HCT116 (cell line): ENCODE results near the gene ITGA7. TPM values are rescaled to one million over a fixed set of nuclear protein-coding genes. Genes with fewer than 3 reads are reported as not detected.

Source experiments
- ATAC-seq: fragments of 200-7000 bp; cut with Tn5 transposase; 2 replicates; pipeline ENCODE4 v1.9.1; 2020; ENCODE audit warnings: mild to moderate bottlenecking, moderate library complexity
- BruUV-seq: library from RNA; stranded (reverse); fragments of 400-500 nt; replicated peaks from 2 replicates; lab custom pipeline; 2021; lab: Mats Ljungman, UMichigan
- CTCF ChIA-PET: fragments of 300-600 bp; sonication (Branson Sonifier 250); formaldehyde crosslinking; loops from one replicate; lab custom pipeline; 2021; ENCODE audit warnings: antibody characterized with exemption; lab: Charles Lee
- POLR2A ChIA-PET: fragments of 300-600, 350-600 bp; sonication (Branson Sonifier 250); formaldehyde crosslinking; loops from one replicate; lab custom pipeline; 2021; ENCODE audit warnings: antibody characterized with exemption; lab: Charles Lee
- RAD21 ChIA-PET, 2 experiments: fragments of 300-600 bp; sonication (Branson Sonifier 250); formaldehyde crosslinking; loops; one replicate each; lab custom pipeline; 2023; ENCODE audit warnings: low total read pairs in 2 of 2; ENCODE audit not compliant: uncharacterized antibody in 2 of 2, unreplicated experiment in 2 of 2, low non-redundant PET in 1 of 2; lab: Charles Lee
- DNase-seq: peaks from one replicate; pipeline ENCODE4 v3.0.0-alpha.2; 2010; ENCODE audit warnings: low read depth, low spot score
- H2AFZ ChIP-seq: fragments of 200-600 bp; shearing (Covaris generic), sonication (generic); 2 replicates; pipeline ENCODE4 v1.6.1; 2017; ENCODE audit warnings: low read depth, mixed run types, mixed read lengths, antibody characterized with exemption, low read length; ENCODE audit not compliant: poor library complexity, severe bottlenecking
- H3K27ac ChIP-seq: 2 replicates; pipeline ENCODE4 v1.5.1; 2012; ENCODE audit warnings: low read depth, low read length
- H3K27me3 ChIP-seq: fragments of 200-600 bp; sonication (generic); 2 replicates; pipeline ENCODE4 v1.6.1; 2016; ENCODE audit warnings: mixed run types, low read length, mixed read lengths; ENCODE audit not compliant: insufficient read depth
- H3K36me3 ChIP-seq, 2 experiments: fragments of 200-500 bp in 1 of 2; fragments of 200-600 bp in 1 of 2; sonication (Bioruptor generic) in 1 of 2; sonication (generic) in 1 of 2; 2 replicates each; pipeline versions ENCODE4 v1.5.1 to v1.6.1; 2014 to 2016; ENCODE audit warnings: low read length in 2 of 2, inconsistent platforms in 1 of 2, mixed read lengths in 1 of 2, mixed run types in 1 of 2; ENCODE audit not compliant: insufficient read depth in 2 of 2, control insufficient read depth in 1 of 2
- H3K4me1 ChIP-seq, 2 experiments: fragments of 200-600 bp in 1 of 2; sonication (generic) in 1 of 2; 2 replicates each; pipeline versions ENCODE4 v1.5.1 to v1.6.1; 2012 to 2017; ENCODE audit warnings: low read length in 2 of 2, inconsistent platforms in 1 of 2, mild to moderate bottlenecking in 1 of 2, mixed read lengths in 1 of 2, mixed run types in 1 of 2, moderate library complexity in 1 of 2; ENCODE audit not compliant: insufficient read depth in 2 of 2, control insufficient read depth in 1 of 2
- H3K4me2 ChIP-seq: fragments of 200-600 bp; sonication (generic); 2 replicates; pipeline ENCODE4 v1.6.1; 2017; ENCODE audit warnings: mixed run types, low read length, mixed read lengths
- H3K4me3 ChIP-seq, 2 experiments: fragments of 200-600 bp in 1 of 2; sonication (generic) in 1 of 2; replicated peaks in 1 of 2; 2 replicates each; pipeline ENCODE4 v1.5.1; 2011 to 2016; ENCODE audit warnings: low read length in 2 of 2, control low read depth in 1 of 2, low read depth in 1 of 2, mild to moderate bottlenecking in 1 of 2, mixed read lengths in 1 of 2, mixed run types in 1 of 2
- H3K79me2 ChIP-seq: fragments of 200-600 bp; sonication (generic); 2 replicates; pipeline ENCODE4 v1.6.1; 2017; ENCODE audit warnings: mild to moderate bottlenecking, mixed run types, low read length, moderate library complexity, mixed read lengths; ENCODE audit not compliant: insufficient read depth
- H3K9ac ChIP-seq: fragments of 200-600 bp; sonication (generic); 2 replicates; pipeline ENCODE4 v1.6.1; 2016; ENCODE audit warnings: low read length, mixed read lengths
- H3K9me2 ChIP-seq: fragments of 200-600 bp; sonication (generic), shearing (Covaris generic); 2 replicates; pipeline ENCODE4 v1.6.1; 2017; ENCODE audit warnings: mixed run types, mild to moderate bottlenecking, moderate library complexity; ENCODE audit not compliant: insufficient read depth
- H3K9me3 ChIP-seq, 2 experiments: fragments of 200-500 bp in 1 of 2; fragments of 200-600 bp in 1 of 2; sonication (Bioruptor generic) in 1 of 2; sonication (generic) in 1 of 2; 2 replicates each; pipeline ENCODE4 v1.6.1; 2014 to 2017; ENCODE audit warnings: low read length in 2 of 2, mixed read lengths in 2 of 2, inconsistent platforms in 1 of 2, low read depth in 1 of 2, mild to moderate bottlenecking in 1 of 2, mixed run types in 1 of 2, moderate library complexity in 1 of 2; ENCODE audit not compliant: control insufficient read depth in 1 of 2, insufficient read depth in 1 of 2
- H4K20me1 ChIP-seq: fragments of 200-600 bp; sonication (generic), shearing (Covaris generic); 2 replicates; pipeline ENCODE4 v1.6.1; 2017; ENCODE audit warnings: mixed run types, mild to moderate bottlenecking, moderate library complexity; ENCODE audit not compliant: insufficient read depth
- CEBPB ChIP-seq: IDR thresholded peaks from 2 replicates; pipeline ENCODE4 v1.6.1; 2012; ENCODE audit warnings: low read depth
- CTCF ChIP-seq, 3 experiments: fragments of 200-600 bp in 1 of 3; sonication (generic) in 1 of 3; IDR thresholded peaks in 2 of 3; conservative IDR thresholded peaks in 1 of 3; 2 replicates each; pipeline ENCODE4 v1.5.1; 2012 to 2017; ENCODE audit warnings: low read depth in 2 of 3, low read length in 2 of 3, antibody characterized with exemption in 1 of 3, borderline replicate concordance in 1 of 3, control low read depth in 1 of 3, mild to moderate bottlenecking in 1 of 3, mixed read lengths in 1 of 3, mixed run types in 1 of 3, moderate library complexity in 1 of 3; ENCODE audit not compliant: insufficient read depth in 1 of 3
- EGR1 ChIP-seq: IDR thresholded peaks from 2 replicates; pipeline ENCODE4 v1.6.1; 2012; ENCODE audit warnings: low read depth
- ELF1 ChIP-seq: IDR thresholded peaks from 2 replicates; pipeline ENCODE4 v1.6.1; 2012; ENCODE audit warnings: low read depth, borderline replicate concordance
- RAD21 ChIP-seq: IDR thresholded peaks from 2 replicates; pipeline ENCODE4 v1.6.1; 2012; ENCODE audit warnings: low read depth, mild to moderate bottlenecking
- TCF7L2 ChIP-seq: IDR thresholded peaks from 2 replicates; pipeline ENCODE4 v1.7.0; 2011; ENCODE audit warnings: borderline replicate concordance, inconsistent platforms; ENCODE audit not compliant: insufficient read depth, insufficient read length; ENCODE audit errors: extremely low read depth
- ZFX ChIP-seq: fragments of 450-650 bp; IDR thresholded peaks from 2 replicates; pipeline ENCODE4 v1.6.1; 2017
- intact Hi-C: fragments of 100-400 bp; cut with micrococcal nuclease; formaldehyde crosslinking; loops from 2 replicates; pipeline ENCODE4 v1.10.0; 2022
- total RNA-seq: library from RNA; stranded (reverse); gene quantifications from one replicate; pipeline ENCODE4 v1.2.1, GENCODE V29; 2021; ENCODE audit not compliant: unreplicated experiment

Gene ITGA7
- total RNA-seq, 1 experiment from 2014 or later, result 17.8 TPM

GRCh38 chr12:55664826-55665225 is 42.9 kb downstream of the ITGA7 start (continued):
- no peak for TF ChIP-seq CEBPB
- no peak for TF ChIP-seq ZFX
- TF ChIP-seq TCF7L2, result no peak
- TF ChIP-seq CTCF (IDR thresholded peaks at IDR 0.05 in 2 of 3, conservative IDR thresholded peaks at IDR 0.05 in 1 of 3; ENCODE audit: borderline replicate concordance in 1 of 3, insufficient read depth in 1 of 3, low read depth in 2 of 3, low read length in 2 of 3), result no peak
- no peak for TF ChIP-seq ELF1
- TF ChIP-seq RAD21, result no peak

- Histone ChIP-seq H3K9me3 (no peaks in the 10 kb centered on the region), H3K4me2 (no peak overlapping the region), H3K9ac (no peak overlapping the region), H3K4me3 (no peak overlapping the region), H2AFZ (no peak overlapping the region), H3K27ac (no peak overlapping the region), H3K4me1 (no peaks in the 10 kb centered on the region), H3K27me3 (no peaks in the 10 kb centered on the region), H3K9me2 (no peaks in the 10 kb centered on the region), H3K79me2 (no peaks in the 10 kb centered on the region), H4K20me1 (no peaks in the 10 kb centered on the region), H3K36me3 (no peaks in the 10 kb centered on the region)
- ChIA-PET POLR2A (no interaction called here), RAD21 (no interaction called here), CTCF (interaction anchor here (3.8 kb wide), 1 partner anchor 75 kb away, joined by 19 read pairs; no protein-coding TSS in a partner anchor)
- no TSS peak for BruUV-seq
- ATAC-seq, result no peak
- intact Hi-C loops, result no loop called here
- TF ChIP-seq EGR1 (no peak), CTCF (IDR thresholded peaks at IDR 0.05 in 2 of 3, conservative IDR thresholded peaks at IDR 0.05 in 1 of 3; ENCODE audit: borderline replicate concordance in 1 of 3, insufficient read depth in 1 of 3, low read depth in 2 of 3, low read length in 2 of 3) (no peak)
- DNase-seq, result no peak
Measured at GRCh38 chr12:55663391-55663790, 44.3 kb downstream of the ITGA7 start.
